KG1 (cell line): Measurements from ENCODE around the gene OR10V1.
"Not testable (repeated sequence)": the region's sequence is repeated elsewhere in the genome, so short reads cannot be mapped to it uniquely, and the experiment has no call there.

Experiments
- DNase-seq: peaks from one replicate; lab custom pipeline; 2025; lab: John Stamatoyannopoulos, UW

OR10V1 gene

GRCh38 chr11:59710136-59710847 lies 3.4 kb downstream of the OR10V1 start:
- DNase-seq: no peak

DNA sequence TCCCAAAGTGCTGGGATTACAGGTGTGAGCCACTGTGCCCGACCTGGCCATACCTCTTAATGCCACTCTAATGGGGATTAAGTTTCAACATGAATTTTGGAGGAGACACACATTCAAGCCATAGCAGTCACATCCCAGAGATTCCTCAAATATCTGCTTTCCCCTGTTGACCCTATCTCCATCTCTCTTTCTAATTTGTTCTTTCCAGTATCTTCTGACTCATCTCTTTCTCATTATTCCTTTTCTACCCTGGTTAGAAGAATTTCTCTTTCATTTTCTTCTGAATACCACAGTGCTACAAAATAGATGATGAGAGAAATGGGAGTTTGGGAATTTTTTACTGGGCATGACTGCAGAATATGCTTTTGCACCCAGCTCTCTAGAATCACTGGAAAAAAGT lies 5.1 kb downstream of the OR10V1 start:
- DNase-seq: no peak

- no peak for DNase-seq
Measured at GRCh38 chr11:59707371-59707770, 6.3 kb downstream of the OR10V1 start.

- no peak for DNase-seq
Measured at GRCh38 chr11:59706518-59707285, 6.9 kb downstream of the OR10V1 start.

GRCh38 chr11:59705294-59705693 lies 8.4 kb downstream of the OR10V1 start:
- DNase-seq: no peak

DNA sequence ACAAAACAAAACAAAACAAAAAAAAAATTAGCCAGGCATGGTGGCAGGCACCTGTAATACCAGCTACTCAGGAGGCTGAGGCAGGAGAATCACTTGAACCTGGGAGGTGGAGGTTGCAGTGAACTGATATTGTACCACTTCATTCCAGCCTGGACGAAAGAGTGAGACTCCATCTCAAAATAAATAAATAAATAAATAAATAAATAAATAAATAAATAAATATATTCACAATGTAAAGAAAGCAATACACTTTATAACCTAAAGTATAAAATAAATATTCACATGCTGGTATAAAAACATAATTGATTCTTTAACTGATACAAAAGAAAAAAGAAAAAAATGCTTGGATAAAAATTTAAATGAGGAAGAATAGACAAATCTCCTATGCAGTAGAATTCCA lies 10.1 kb downstream of the OR10V1 start:
- not testable (repeated sequence) for DNase-seq

- DNase-seq: not testable (repeated sequence)
Measured at GRCh38 chr11:59700157-59700556, 13.5 kb downstream of the OR10V1 start.

- DNase-seq: no peak
Measured at GRCh38 chr11:59698506-59698905, 15.1 kb downstream of the OR10V1 start.

- no peak for DNase-seq
Measured at GRCh38 chr11:59692915-59693314, 20.7 kb downstream of the OR10V1 start.

DNA sequence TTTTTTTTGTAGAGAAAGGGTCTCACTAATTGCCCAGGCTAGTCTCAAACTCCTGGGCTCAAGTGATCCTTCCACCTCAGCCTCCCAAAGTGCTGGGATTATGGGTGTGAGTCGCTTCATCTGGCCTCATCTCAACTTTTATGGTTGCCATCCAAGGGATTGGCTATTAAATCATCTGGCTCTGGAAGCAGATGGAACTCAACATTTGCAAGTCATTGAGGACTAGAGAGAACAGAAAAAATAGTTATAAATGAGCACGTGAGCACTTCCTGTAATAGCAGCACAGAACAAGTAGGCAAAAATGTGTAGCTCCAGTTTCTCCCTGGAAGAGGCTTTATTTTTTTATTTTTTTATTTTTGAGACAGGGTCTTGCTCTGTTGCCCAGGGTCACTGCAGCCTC lies 22.5 kb downstream of the OR10V1 start:
- no peak for DNase-seq

GRCh38 chr11:59689015-59689414 lies 24.6 kb downstream of the OR10V1 start:
- no peak for DNase-seq

DNA sequence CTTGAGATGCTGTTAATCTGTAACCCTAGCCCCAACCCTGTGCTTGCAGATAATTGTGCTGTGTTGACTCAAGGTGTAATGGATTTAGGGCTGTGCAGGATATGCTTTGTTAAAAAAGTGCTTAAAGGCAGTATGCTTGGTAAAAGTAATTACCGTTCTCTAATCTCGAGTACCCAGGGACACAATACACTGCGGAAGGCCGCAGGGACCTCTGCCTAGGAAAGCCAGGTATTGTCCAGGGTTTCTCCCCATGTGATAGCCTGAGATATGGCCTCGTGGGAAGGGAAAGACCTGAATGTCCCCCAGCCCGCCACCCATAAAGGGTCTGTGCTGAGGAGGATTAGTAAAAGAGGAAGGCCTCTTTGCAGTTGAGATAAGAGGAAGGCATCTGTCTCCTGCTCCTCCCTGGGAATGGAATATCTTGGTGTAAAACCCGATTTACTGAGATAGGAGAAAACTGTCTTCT lies 32.4 kb downstream of the OR10V1 start:
- not testable (repeated sequence) for DNase-seq

DNA sequence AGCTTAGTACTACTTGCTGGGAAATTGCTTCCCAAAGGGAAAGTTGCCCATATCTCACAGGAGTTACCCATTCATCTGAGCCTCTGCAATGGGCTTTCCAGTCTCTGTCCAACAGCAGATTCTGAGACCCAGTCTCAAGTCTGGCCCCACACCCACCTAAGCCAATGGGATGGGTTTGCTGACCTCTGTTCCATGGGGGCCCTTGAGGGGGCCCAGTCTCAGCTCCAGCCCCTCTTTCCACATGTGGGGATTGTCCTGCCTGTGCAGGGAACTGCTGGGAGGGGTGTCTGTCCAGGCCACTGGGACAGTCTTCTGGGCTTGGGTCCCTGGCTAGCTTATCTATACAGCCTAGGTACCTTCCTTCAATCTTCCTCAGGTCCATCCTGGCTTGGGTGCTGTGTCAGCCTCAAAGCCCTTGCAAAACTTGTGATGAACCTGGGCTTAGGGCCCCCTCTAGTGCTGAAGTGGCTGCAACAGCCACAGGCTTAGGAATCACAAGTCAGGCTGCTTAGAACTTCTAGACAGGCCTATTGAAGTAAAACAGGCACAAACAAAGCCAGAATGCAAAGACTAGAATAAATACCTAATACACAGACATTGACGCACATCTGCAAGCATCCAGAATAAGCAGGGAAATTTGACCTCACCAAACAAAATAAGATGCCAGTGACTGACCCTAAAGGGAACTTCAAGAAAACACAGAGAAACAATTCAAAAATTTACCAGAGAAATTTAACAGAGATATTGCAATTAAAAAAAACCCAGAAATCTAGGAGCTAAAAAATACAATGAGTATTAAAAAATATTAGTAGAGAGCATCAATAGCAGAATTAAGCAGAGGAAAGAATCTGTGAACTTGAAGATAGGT lies 33.1 kb downstream of the OR10V1 start:
- peak; percentile 12 for DNase-seq

GRCh38 chr11:59679347-59679746 lies 34.3 kb downstream of the OR10V1 start:
- no peak for DNase-seq

DNA sequence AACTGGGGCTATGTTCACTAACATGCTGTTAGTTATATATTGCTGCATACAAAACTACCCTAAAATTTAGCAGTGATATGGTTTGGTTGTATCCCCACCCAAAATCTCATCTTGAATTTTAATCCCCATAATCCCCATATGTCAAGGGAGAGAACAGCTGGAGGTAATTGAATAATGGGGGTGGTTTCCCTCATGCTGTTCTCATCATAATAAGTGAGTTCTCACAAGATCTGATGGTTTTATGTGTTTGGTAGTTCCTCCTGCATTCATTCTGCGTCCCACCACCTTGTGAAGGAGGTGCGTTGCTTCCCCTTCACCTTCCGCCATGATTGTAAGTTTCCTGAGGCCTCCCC lies 34.9 kb downstream of the OR10V1 start:
- no peak for DNase-seq

DNA sequence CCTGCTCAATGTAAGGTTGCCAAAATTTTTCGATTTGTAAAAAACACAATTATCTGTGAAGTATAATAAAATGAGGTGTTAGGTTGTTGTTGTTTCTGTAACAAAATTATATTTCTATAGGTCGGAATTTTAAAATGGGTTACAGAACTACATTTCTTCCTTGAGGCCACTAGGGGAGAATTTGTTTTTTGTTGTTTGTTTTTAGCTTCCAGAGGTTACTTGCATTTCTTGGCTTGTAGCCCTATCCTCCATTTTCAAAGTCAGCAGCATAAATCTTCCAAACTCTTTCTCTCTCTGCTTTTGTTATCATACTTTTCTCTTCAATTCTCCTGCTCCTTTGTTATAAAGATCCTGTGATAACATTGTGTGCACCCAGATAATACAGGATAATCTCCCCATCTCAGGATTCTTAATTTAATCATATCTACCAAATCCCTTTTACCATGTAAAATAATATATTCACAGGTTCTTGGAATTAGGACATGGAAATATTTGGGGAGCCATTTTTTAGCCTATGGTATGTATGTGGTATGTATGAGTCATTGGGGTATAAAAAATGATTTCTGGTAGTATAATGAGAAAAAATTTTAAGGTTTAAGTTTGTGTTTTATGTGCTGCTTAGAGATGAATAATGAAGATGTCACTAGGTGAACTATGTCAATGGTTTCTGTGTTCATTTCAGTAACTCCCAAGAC lies 35.4 kb downstream of the OR10V1 start:
- no peak for DNase-seq

GRCh38 chr11:59676205-59676604 lies 37.4 kb downstream of the OR10V1 start:
- DNase-seq: no peak

DNA sequence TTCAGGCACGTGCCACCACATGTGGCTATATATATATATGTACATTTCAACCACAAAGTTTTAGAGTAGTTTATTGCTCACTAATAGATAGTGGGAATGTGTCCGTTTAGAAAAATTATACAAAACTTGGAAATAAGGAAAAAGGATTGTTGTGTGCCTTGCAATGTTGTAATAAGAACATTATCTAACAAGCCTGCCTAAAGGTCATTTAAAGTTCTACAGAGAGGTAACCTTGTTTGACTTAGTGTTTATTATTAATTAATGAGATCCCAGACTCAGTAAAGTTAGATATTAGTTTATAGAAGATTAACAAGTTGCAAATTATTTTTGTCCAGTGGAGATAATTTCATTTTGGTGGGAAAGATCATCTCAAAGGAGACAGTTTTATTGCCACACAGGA lies 39.4 kb downstream of the OR10V1 start:
- DNase-seq: no peak

DNA sequence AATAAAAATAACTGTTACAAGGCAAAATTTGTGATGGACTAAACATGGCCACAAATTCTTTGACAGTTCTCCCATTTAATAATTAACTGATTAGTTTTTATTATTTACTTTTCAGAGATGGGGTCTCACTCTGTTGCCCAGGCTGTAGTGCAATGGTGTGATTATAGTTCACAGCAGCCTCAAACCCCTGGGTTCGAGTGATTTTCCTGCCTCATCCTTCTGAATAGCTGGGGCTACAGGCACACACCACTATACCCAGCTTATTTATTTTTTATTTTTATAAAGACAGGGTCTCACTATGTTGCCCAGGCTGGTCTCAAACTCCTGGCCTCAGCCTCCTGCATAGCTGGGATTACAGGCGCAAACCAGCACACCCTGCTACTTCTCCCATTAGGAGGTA lies 40.4 kb downstream of the OR10V1 start:
- DNase-seq: no peak

DNA sequence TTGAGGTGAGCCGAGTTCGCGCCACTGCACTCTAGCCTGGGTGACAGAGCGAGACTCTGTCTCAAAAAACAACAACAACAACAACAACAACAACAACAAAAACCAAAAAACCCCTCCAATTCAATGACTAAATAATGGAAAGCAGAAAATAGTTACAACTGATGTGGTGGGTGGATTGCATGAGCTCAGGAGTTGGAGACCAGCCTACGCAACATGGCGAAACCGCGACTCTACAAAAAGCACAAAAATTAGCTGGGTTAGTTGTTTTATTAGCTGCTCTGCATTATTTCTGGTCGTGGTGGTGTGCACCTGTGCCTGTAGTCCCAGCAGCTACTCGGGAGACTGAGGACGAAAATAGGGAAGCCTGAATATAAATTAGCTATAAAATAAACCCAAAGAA lies 42.2 kb downstream of the OR10V1 start:
- DNase-seq: no peak

- DNase-seq: no peak
Measured at GRCh38 chr11:59669611-59670009, 44.0 kb downstream of the OR10V1 start.
